Tibial nerve (tissue), 4 donors: ENCODE measurements around the gene SH3TC1. TPM values are rescaled to one million over a fixed set of nuclear protein-coding genes. Genes with fewer than 3 reads are reported as not detected.

ENCODE experiments used
- DNase-seq, 2 donors: peaks; one replicate each; pipeline ENCODE4 v3.0.0-alpha.2; 2019; ENCODE audit warnings: low spot score in 2 of 2
- H3K27ac ChIP-seq, 4 donors: fragments of 200-600 bp; sonication (generic) in 3 of 4; one replicate each; pipeline ENCODE4 v1.5.1; 2017 to 2019; ENCODE audit warnings: mild to moderate bottlenecking in 1 of 4
- H3K27me3 ChIP-seq, 2 donors: fragments of 200-600 bp; sonication (generic) in 1 of 2; one replicate each; pipeline versions ENCODE4 v1.5.1 to v1.6.0; 2017 to 2019
- H3K36me3 ChIP-seq, 3 donors: fragments of 200-600 bp; sonication (generic); one replicate each; pipeline ENCODE4 v1.5.1; 2018 to 2019
- H3K4me1 ChIP-seq, 4 donors: fragments of 200-600 bp; sonication (generic) in 3 of 4; one replicate each; pipeline ENCODE4 v1.5.1; 2017 to 2019
- H3K4me3 ChIP-seq, 4 donors: fragments of 200-600 bp; sonication (generic) in 3 of 4; one replicate each; pipeline ENCODE4 v1.5.1; 2017 to 2019; ENCODE audit warnings: mild to moderate bottlenecking in 1 of 4, moderate library complexity in 1 of 4
- H3K9me3 ChIP-seq, 4 donors: fragments of 200-600 bp; sonication (generic) in 3 of 4; one replicate each; pipeline ENCODE4 v1.5.1; 2017 to 2019
- EP300 ChIP-seq, 2 donors: sonication (generic); formaldehyde crosslinking; IDR thresholded peaks; one replicate each; pipeline ENCODE4 v1.6.1; 2017; ENCODE audit warnings: antibody characterized with exemption in 2 of 2, mild to moderate bottlenecking in 1 of 2
- POLR2A ChIP-seq, 2 donors: fragments of 450-650 bp; IDR thresholded peaks; one replicate each; pipeline ENCODE4 v1.6.1; 2017; ENCODE audit warnings: antibody characterized with exemption in 2 of 2, mild to moderate bottlenecking in 2 of 2, moderate library complexity in 2 of 2
- WGBS, 2 donors: methylation state at CpG; one replicate each; pipeline ENCODE4 v1.1.5; 2018; 5-methylcytosine and 5-hydroxymethylcytosine counted together
- total RNA-seq, 4 donors: library from RNA; depleted of rRNA; stranded (reverse); fragments of >200 nt; gene quantifications; one replicate each; pipeline ENCODE4 v1.1.0, GENCODE V29; 2016
- TF ChIP-seq, protein P1 (sequence below), 5 experiments: fragments of 200-600 bp in 3 of 5; fragments of 450-650 bp in 2 of 5; sonication (generic) in 3 of 5; IDR thresholded peaks; one replicate each; pipeline ENCODE4 v1.5.1; 2016 to 2019; ENCODE audit warnings: antibody characterized with exemption in 5 of 5, mild to moderate bottlenecking in 3 of 5, moderate library complexity in 2 of 5

The SH3TC1 gene
- total RNA-seq, 4 donors from 2014 or later = 31.6 to 176 (median 69.7) TPM

DNA sequence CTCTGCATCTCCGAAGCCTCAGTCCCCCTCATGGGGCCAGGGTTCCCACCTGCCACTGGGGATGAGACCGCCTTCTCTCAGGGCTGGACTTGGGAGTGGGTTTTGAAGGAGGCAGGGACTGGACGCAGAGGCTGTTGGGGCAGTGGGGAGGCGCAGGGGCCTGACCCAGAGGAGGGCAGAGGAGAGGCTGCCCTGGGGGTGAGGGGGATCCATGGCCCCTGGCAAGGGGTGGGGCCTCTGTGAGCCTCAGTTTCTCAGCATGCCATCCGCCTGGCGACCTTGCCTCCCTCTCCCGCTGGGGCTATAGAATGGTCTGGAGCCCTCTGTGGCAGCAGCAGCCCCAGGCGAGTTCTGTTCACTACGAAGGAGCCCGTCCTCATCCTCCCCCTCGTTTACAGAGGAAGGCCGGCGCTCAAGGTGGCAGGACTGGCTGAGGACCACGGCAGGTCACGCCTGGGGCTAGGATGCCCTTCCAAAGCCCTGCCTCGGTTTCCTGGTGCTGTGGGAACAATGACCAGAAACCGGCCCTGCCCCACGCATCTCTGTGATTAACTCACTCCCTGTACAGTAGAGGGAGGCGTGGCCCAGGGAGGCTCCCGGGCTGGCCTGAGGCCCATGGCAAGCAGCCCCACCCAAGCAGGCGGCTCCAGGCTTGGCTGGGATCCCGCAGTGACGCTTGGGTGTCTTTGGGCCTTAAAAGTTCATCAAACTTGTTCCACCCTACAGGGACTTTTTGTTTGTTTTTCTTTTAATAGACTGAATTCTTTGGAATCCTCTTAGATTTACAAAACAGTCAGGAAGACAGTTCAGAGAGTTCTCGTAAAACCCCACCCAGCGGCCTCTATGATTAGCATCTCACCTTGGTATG, 16.0 kb upstream of the SH3TC1 start:
- TF ChIP-seq, protein P1, sequence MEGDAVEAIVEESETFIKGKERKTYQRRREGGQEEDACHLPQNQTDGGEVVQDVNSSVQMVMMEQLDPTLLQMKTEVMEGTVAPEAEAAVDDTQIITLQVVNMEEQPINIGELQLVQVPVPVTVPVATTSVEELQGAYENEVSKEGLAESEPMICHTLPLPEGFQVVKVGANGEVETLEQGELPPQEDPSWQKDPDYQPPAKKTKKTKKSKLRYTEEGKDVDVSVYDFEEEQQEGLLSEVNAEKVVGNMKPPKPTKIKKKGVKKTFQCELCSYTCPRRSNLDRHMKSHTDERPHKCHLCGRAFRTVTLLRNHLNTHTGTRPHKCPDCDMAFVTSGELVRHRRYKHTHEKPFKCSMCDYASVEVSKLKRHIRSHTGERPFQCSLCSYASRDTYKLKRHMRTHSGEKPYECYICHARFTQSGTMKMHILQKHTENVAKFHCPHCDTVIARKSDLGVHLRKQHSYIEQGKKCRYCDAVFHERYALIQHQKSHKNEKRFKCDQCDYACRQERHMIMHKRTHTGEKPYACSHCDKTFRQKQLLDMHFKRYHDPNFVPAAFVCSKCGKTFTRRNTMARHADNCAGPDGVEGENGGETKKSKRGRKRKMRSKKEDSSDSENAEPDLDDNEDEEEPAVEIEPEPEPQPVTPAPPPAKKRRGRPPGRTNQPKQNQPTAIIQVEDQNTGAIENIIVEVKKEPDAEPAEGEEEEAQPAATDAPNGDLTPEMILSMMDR (IDR thresholded peaks at IDR 0.05) = no peak
- no peak for TF ChIP-seq POLR2A (IDR thresholded peaks at IDR 0.05)
- TF ChIP-seq EP300 (IDR thresholded peaks at IDR 0.05) = peak; percentile 77 to 80
- H3K4me3 ChIP-seq = no peak overlapping the region
- peak; percentile 84 to 87 for DNase-seq
- H3K27ac ChIP-seq = peak overlapping the region in 3 of 4 donors; percentile 26 to 85 (median 28)
- no peaks in the 10 kb centered on the region for H3K36me3 ChIP-seq
- H3K9me3 ChIP-seq = no peaks in the 10 kb centered on the region
- peaks cover 0 to 56% (median 19%) of the 10 kb centered on the region in 4 donors for H3K4me1 ChIP-seq
- no peaks in the 10 kb centered on the region for H3K27me3 ChIP-seq
- WGBS, 2 donors = 49 to 53% methylated on average over 23 to 25 of the region's 25 CpGs

DNA sequence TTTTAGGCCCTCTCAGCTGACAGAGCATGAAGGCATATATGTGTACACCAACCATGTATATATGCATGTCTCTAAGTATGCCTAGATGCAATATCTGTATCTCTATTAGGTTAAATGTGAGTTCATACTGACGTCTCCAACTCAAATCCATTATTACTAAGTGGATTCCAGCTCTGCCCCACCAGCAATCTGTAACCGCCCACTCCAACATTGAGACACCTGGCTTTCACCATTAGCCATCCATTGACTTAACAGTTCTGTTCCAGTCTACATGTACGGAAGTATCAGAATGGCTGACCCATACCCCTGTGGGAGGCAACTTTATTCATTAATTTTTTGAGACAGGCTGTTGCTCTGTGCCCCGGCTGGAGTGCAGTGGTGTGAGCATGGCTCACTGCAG, 15.0 kb upstream of the SH3TC1 start:
- DNase-seq = no peak
- Histone ChIP-seq H3K27ac (peak overlapping the region in 3 of 4 donors; percentile 37 to 77 (median 65)), H3K4me1 (peaks cover 0 to 65% (median 20%) of the 10 kb centered on the region in 4 donors), H3K27me3 (no peaks in the 10 kb centered on the region), H3K9me3 (no peaks in the 10 kb centered on the region), H3K4me3 (no peak overlapping the region), H3K36me3 (no peaks in the 10 kb centered on the region)
- TF ChIP-seq EP300 (IDR thresholded peaks at IDR 0.05) = no peak
- TF ChIP-seq, protein P1 (IDR thresholded peaks at IDR 0.05) = no peak
- no peak for TF ChIP-seq POLR2A (IDR thresholded peaks at IDR 0.05)
- 75% methylated on average over 4 of the region's 4 CpGs for WGBS, 2 donors

DNA sequence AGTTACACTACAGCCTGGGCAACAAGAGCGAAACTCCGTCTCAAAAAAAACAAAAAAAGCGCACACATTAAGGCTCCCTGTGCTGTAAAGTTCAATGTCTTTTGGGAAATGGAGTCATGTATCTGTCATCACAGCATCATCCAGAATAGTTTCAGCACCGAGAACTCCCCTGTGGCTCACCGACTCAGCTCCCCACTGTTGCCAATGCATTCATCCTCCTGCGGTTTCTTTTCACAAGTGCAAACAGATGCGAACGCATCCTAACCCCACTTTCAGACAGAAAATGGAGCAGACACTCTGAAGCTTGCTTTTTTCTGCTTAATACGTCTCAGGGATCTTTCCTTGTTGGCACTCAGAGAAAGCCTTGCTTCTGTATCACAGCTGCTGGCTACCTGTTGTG, 13.8 kb upstream of the SH3TC1 start:
- peak in 1 of 2 donors; percentile 64 for DNase-seq

DNA sequence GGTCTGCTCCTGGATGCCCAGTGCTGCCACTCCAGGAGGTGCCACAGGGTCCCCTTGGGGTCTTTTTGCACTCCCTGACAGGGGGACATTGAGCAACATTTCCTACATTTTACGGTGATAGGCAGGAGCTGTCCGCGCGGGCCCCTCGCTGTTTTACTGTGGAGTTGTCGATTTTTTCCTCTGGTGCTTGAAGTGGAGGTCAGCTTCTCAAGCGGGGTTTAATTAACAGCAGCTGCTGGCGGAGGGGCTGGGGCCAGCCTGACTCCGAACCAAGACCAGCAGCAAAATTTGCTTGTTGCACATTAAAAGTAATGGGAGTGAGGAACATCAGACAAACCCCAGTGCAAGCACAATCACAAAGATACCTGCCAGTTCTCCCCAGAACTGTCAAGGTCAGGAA, 13.2 kb upstream of the SH3TC1 start:
- H3K9me3 ChIP-seq = no peaks in the 10 kb centered on the region
- peak overlapping the region in 2 of 4 donors; percentile 77 to 82 for H3K27ac ChIP-seq
- peaks cover 0 to 83% (median 27%) of the 10 kb centered on the region in 4 donors for H3K4me1 ChIP-seq
- no peaks in the 10 kb centered on the region for H3K27me3 ChIP-seq
- H3K4me3 ChIP-seq = no peak overlapping the region
- no peaks in the 10 kb centered on the region for H3K36me3 ChIP-seq
- 33 to 42% methylated on average over 9 of the region's 9 CpGs for WGBS, 2 donors
- no peak for DNase-seq
- TF ChIP-seq POLR2A (IDR thresholded peaks at IDR 0.05) (no peak), EP300 (IDR thresholded peaks at IDR 0.05) (no peak)
- TF ChIP-seq, protein P1 (IDR thresholded peaks at IDR 0.05) = no peak

More for the DNA sequence above, 13.8 kb upstream of the SH3TC1 start:
- H3K4me1 ChIP-seq = peaks cover 0 to 77% (median 24%) of the 10 kb centered on the region in 4 donors
- WGBS, 2 donors = 47 to 53% methylated on average over 9 of the region's 9 CpGs
- no peaks in the 10 kb centered on the region for H3K9me3 ChIP-seq
- peak overlapping the region in 2 of 4 donors; percentile 77 to 82 for H3K27ac ChIP-seq
- no peaks in the 10 kb centered on the region for H3K36me3 ChIP-seq
- H3K4me3 ChIP-seq = no peak overlapping the region
- no peaks in the 10 kb centered on the region for H3K27me3 ChIP-seq
- TF ChIP-seq EP300 (IDR thresholded peaks at IDR 0.05) (peak in 1 of 2 donors; percentile 77), POLR2A (IDR thresholded peaks at IDR 0.05) (no peak)
- TF ChIP-seq, protein P1 (IDR thresholded peaks at IDR 0.05) = no peak

DNA sequence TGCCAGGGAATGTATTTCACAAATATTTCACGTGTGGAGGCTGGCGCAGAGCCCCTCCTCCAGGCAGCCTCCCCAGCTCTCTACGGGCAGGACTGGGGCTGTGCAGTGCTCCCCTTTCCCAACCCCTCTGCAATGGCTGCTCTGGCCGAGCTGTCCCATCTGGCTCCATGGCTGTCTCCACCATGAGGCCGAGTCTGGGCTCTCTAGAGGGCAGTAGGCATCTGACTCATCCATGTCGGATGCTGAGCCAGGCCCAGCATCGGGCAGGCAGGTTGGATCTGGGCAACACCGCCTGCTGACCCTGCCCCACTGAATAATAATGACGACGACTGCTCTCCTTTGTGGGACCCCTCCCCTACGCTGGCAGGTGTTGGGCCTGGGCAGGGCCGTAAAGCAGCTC, 11.0 kb upstream of the SH3TC1 start:
- peaks cover 0 to 76% (median 19%) of the 10 kb centered on the region in 4 donors for H3K4me1 ChIP-seq
- no peak overlapping the region for H3K27ac ChIP-seq
- H3K36me3 ChIP-seq = no peaks in the 10 kb centered on the region
- no peaks in the 10 kb centered on the region for H3K9me3 ChIP-seq
- TF ChIP-seq EP300 (IDR thresholded peaks at IDR 0.05) (no peak), POLR2A (IDR thresholded peaks at IDR 0.05) (no peak)
- TF ChIP-seq, protein P1 (IDR thresholded peaks at IDR 0.05) = no peak
- no peak overlapping the region for H3K4me3 ChIP-seq
- 83 to 86% methylated on average over 11 to 12 of the region's 12 CpGs for WGBS, 2 donors
- no peak for DNase-seq
- no peaks in the 10 kb centered on the region for H3K27me3 ChIP-seq
